IMR-90 (cell line): ENCODE results near the gene ITPR2.

Experiments
- CHD1 ChIP-seq: IDR thresholded peaks from 2 replicates; pipeline ENCODE4 v1.6.1; 2012; ENCODE audit warnings: low read depth, low read length, improper control_type of control experiment
- FOS ChIP-seq: fragments of 150-350 bp; IDR thresholded peaks from 2 replicates; pipeline ENCODE4 v1.6.1; 2016; ENCODE audit warnings: low read depth, low read length
- MAZ ChIP-seq: IDR thresholded peaks from 2 replicates; pipeline ENCODE4 v1.6.1; 2012; ENCODE audit warnings: low read depth, mild to moderate bottlenecking, low read length, improper control_type of control experiment, moderate library complexity, borderline replicate concordance
- POLR2A ChIP-seq: IDR thresholded peaks from 2 replicates; pipeline ENCODE4 v1.6.1; 2012; ENCODE audit warnings: mild to moderate bottlenecking, low read depth, low read length
- RAD21 ChIP-seq: IDR thresholded peaks from 2 replicates; pipeline ENCODE4 v1.6.1; 2012; ENCODE audit warnings: low read length, improper control_type of control experiment
- RFX5 ChIP-seq: IDR thresholded peaks from 2 replicates; pipeline ENCODE4 v1.8.0; 2012; ENCODE audit warnings: low read depth, mild to moderate bottlenecking, low read length, moderate library complexity
- TF ChIP-seq, protein P1 (sequence below): conservative IDR thresholded peaks from 2 replicates; pipeline ENCODE4 v1.5.1; 2012; ENCODE audit warnings: mild to moderate bottlenecking, low read depth, low read length, improper control_type of control experiment
- TF ChIP-seq, protein P2 (sequence below): fragments of 150-350 bp; IDR thresholded peaks from 2 replicates; pipeline ENCODE4 v1.6.1; 2017; ENCODE audit warnings: mild to moderate bottlenecking, antibody characterized with exemption, low read length, low read depth

DNA sequence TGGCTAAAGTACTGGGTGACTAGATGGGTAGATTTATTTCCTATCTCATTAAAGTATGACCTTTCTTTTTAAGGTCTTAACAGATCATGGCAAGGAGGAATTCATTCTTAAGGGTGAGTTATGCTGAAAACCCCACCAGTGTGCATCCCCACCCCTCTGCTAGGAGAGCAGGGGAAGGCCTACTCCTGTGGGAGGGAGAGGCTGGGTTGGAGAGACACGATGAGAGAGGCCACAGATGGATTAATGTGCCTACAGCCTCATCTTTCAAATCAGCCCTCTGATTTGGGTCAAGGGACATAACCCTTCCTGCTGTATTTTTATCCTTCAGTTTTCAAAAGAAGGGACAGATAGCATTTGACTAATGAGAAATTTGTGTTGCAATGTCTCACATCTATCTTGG, 452.1 kb downstream of the ITPR2 start:
- TF ChIP-seq, protein P1, sequence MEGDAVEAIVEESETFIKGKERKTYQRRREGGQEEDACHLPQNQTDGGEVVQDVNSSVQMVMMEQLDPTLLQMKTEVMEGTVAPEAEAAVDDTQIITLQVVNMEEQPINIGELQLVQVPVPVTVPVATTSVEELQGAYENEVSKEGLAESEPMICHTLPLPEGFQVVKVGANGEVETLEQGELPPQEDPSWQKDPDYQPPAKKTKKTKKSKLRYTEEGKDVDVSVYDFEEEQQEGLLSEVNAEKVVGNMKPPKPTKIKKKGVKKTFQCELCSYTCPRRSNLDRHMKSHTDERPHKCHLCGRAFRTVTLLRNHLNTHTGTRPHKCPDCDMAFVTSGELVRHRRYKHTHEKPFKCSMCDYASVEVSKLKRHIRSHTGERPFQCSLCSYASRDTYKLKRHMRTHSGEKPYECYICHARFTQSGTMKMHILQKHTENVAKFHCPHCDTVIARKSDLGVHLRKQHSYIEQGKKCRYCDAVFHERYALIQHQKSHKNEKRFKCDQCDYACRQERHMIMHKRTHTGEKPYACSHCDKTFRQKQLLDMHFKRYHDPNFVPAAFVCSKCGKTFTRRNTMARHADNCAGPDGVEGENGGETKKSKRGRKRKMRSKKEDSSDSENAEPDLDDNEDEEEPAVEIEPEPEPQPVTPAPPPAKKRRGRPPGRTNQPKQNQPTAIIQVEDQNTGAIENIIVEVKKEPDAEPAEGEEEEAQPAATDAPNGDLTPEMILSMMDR, result no peak
- TF ChIP-seq POLR2A (no peak), RFX5 (no peak), MAZ (no peak), RAD21 (no peak), CHD1 (no peak), FOS (no peak)
- TF ChIP-seq, protein P2, sequence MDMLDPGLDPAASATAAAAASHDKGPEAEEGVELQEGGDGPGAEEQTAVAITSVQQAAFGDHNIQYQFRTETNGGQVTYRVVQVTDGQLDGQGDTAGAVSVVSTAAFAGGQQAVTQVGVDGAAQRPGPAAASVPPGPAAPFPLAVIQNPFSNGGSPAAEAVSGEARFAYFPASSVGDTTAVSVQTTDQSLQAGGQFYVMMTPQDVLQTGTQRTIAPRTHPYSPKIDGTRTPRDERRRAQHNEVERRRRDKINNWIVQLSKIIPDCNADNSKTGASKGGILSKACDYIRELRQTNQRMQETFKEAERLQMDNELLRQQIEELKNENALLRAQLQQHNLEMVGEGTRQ, result no peak
